Osteoblast (primary cell): Measurements from ENCODE around the gene TEX48. TPM values are rescaled to one million over a fixed set of nuclear protein-coding genes. Genes with fewer than 3 reads are reported as not detected.

Experiments
- DNase-seq: peaks from one replicate; pipeline ENCODE4 v3.0.0; 2011; ENCODE audit warnings: low spot score, mixed read lengths; ENCODE audit not compliant: insufficient read length; ENCODE audit errors: missing footprints
- H2AFZ ChIP-seq: 2 replicates; pipeline ENCODE4 v1.6.0; 2011; ENCODE audit warnings: mild to moderate bottlenecking, low read length
- H3K27ac ChIP-seq: 2 replicates; pipeline ENCODE4 v1.5.1; 2011; ENCODE audit warnings: mild to moderate bottlenecking, low read depth, low read length, moderate library complexity
- H3K27me3 ChIP-seq: 2 replicates; pipeline ENCODE4 v1.6.0; 2012; ENCODE audit warnings: mild to moderate bottlenecking, control low read depth, inconsistent platforms, low read length, moderate library complexity; ENCODE audit not compliant: insufficient read depth
- H3K36me3 ChIP-seq: 2 replicates; pipeline ENCODE4 v1.5.1; 2011; ENCODE audit warnings: mild to moderate bottlenecking, low read length, control low read depth, moderate library complexity; ENCODE audit not compliant: insufficient read depth
- H3K4me1 ChIP-seq: 2 replicates; pipeline ENCODE4 v1.5.1; 2011; ENCODE audit warnings: mild to moderate bottlenecking, low read length, control low read depth, moderate library complexity; ENCODE audit not compliant: insufficient read depth
- H3K4me2 ChIP-seq: 2 replicates; pipeline ENCODE4 v1.6.0; 2011; ENCODE audit warnings: mild to moderate bottlenecking, low read length; ENCODE audit not compliant: insufficient read depth
- H3K4me3 ChIP-seq: fragments of 200-600 bp; sonication (generic); 3 replicates; pipeline ENCODE4 v1.5.1; 2012; ENCODE audit warnings: mild to moderate bottlenecking, low read length, inconsistent platforms; ENCODE audit not compliant: insufficient read depth
- H3K79me2 ChIP-seq: 2 replicates; pipeline ENCODE4 v1.6.0; 2012; ENCODE audit warnings: mild to moderate bottlenecking, low read length, control low read depth, inconsistent platforms; ENCODE audit not compliant: insufficient read depth
- H3K9me3 ChIP-seq: 2 replicates; pipeline ENCODE4 v1.5.1; 2011; ENCODE audit warnings: low read depth, low read length, control low read depth
- H4K20me1 ChIP-seq: 2 replicates; pipeline ENCODE4 v1.6.0; 2012; ENCODE audit warnings: mild to moderate bottlenecking, low read length, control low read depth; ENCODE audit not compliant: insufficient read depth
- total RNA-seq: library from RNA; depleted of rRNA; stranded (reverse); fragments of >200 nt; gene quantifications from 2 replicates; pipeline ENCODE4 v1.2.3, GENCODE V29; 2012
- TF ChIP-seq, protein P1 (sequence below): IDR thresholded peaks from 2 replicates; pipeline ENCODE4 v1.5.1; 2011; ENCODE audit warnings: mild to moderate bottlenecking, low read depth, low read length, moderate library complexity; ENCODE audit errors: extremely low read depth

The TEX48 gene
- total RNA-seq, 1 donor = not detected

DNA sequence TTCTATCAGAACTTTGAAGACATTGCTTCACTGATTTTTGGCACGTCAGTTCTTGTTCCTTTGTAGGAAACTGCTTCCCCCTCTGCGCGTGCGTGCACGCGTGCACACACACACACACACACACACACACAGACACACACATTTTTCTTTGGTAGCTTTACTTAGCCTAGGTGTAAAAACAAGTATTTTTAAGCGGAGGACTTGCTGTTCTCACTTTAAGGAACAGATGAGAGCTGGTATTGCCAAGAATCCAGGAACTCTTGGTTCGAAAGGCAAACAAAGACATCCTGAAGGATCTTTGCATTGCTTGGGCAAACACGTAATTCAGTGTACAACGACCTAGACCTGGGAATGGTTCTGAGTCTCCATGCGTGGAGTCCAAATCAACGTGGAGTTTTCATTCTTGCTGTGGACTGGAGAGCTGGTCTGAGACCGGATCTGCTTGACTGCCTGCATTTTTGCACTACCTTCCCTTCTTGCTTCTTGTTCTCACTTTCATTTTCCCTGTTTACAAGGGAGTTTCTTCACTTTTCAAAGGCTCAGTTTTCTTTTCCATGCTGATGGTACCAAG is 62.7 kb downstream of the TEX48 start:
- DNase-seq = no peak
- Histone ChIP-seq H3K27ac (no peak overlapping the region), H2AFZ (peak overlapping the region; percentile 81), H3K4me1 (peaks cover 19% of the 10 kb centered on the region), H3K27me3 (no peaks in the 10 kb centered on the region), H3K4me2 (peak overlapping the region; percentile 76), H3K9me3 (no peaks in the 10 kb centered on the region), H3K79me2 (no peaks in the 10 kb centered on the region), H3K4me3 (peak overlapping the region; percentile 61), H4K20me1 (no peaks in the 10 kb centered on the region), H3K36me3 (no peaks in the 10 kb centered on the region)
- TF ChIP-seq, protein P1, sequence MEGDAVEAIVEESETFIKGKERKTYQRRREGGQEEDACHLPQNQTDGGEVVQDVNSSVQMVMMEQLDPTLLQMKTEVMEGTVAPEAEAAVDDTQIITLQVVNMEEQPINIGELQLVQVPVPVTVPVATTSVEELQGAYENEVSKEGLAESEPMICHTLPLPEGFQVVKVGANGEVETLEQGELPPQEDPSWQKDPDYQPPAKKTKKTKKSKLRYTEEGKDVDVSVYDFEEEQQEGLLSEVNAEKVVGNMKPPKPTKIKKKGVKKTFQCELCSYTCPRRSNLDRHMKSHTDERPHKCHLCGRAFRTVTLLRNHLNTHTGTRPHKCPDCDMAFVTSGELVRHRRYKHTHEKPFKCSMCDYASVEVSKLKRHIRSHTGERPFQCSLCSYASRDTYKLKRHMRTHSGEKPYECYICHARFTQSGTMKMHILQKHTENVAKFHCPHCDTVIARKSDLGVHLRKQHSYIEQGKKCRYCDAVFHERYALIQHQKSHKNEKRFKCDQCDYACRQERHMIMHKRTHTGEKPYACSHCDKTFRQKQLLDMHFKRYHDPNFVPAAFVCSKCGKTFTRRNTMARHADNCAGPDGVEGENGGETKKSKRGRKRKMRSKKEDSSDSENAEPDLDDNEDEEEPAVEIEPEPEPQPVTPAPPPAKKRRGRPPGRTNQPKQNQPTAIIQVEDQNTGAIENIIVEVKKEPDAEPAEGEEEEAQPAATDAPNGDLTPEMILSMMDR = no peak

DNA sequence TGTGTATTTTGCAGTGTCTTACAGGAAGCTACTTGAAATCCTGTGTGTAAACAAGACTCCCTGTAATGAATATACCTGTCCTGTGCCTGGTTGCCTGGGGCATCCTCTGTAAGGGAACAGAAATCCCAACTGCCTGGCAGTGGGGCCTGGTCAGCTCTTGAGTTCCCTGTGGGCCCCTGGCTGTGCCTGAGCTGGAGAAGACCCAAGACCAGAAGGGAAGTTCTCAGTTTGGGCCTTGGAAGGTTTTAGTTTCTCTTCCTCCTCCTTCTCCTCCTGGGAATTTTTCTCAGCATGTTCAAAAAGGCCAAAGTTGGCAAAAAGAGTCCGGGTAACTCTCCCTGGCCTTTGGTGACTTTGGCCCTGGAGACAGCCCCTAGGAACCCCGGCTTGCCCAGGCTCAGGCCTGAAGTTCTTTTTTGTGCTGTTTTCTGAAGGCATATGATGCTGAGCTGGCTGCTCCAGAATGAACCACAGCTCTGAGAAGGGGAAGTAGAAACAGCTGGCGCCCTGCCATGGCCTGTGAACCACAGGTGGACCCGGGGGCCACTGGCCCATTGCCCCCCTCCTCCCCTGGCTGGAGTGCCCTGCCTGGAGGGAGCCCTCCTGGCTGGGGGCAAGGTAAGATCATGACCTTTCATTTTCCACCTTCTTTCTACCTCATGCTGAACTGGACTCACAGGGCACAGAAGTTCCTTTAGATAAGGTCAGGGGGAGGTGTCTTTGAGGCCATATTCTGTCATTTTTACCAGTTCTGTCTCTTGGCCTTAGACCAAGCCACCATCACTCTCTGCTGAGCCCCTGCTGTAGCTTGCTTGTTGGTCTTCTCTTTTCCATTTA is 65.1 kb downstream of the TEX48 start:
- no peak for DNase-seq
- H3K9me3 ChIP-seq = no peaks in the 10 kb centered on the region
- no peaks in the 10 kb centered on the region for H3K36me3 ChIP-seq
- no peak overlapping the region for H3K4me2 ChIP-seq
- H3K79me2 ChIP-seq = peaks cover 7% of the 10 kb centered on the region
- H3K4me3 ChIP-seq = no peak overlapping the region
- H3K4me1 ChIP-seq = peaks cover 12% of the 10 kb centered on the region
- H3K27me3 ChIP-seq = no peaks in the 10 kb centered on the region
- H4K20me1 ChIP-seq = peaks cover 6% of the 10 kb centered on the region
- no peak overlapping the region for H3K27ac ChIP-seq
- TF ChIP-seq, protein P1 = no peak
- peak overlapping the region; percentile 50 for H2AFZ ChIP-seq

Other genes with a start within 250 kb of the TEX48 start
- 2.2 and 2.7 TPM in 2 replicates for gene WHRN, start 176.7 kb downstream of the TEX48 start, total RNA-seq
- 89.6 and 98.8 TPM in 2 replicates for gene ATP6V1G1, start 94.4 kb downstream of the TEX48 start, total RNA-seq
- 12.3 and 13.8 TPM in 2 replicates for gene TMEM268, start 70.9 kb downstream of the TEX48 start, total RNA-seq
- gene TEX53, start 24.4 kb downstream of the TEX48 start, total RNA-seq = not detected in 2 replicates
- under 0.01 and 0.29 TPM in 2 replicates for gene TNFSF15, start 123.8 kb upstream of the TEX48 start, total RNA-seq
- gene TNFSF8, start 248.4 kb upstream of the TEX48 start, total RNA-seq = not detected in 2 replicates